Heart right ventricle (tissue), 16 donors: ENCODE data around the gene DLAT. TPM values are rescaled to one million over a fixed set of nuclear protein-coding genes. Genes with fewer than 3 reads are reported as not detected.
"Not testable (repeated sequence)": the region's sequence is repeated elsewhere in the genome, so short reads cannot be mapped to it uniquely, and the experiment has no call there.

Experiments used
- ATAC-seq, 8 donors: fragments of 200-7000 bp; cut with Tn5 transposase; one replicate each; pipeline ENCODE4 v1.9.1; 2020; ENCODE audit warnings: mild to moderate bottlenecking in 8 of 8, moderate library complexity in 8 of 8, moderate number of reproducible peaks in 1 of 8
- DNase-seq, 2 donors: peaks; one replicate each; pipeline ENCODE4 v3.0.0-alpha.2; 2020
- H3K27ac ChIP-seq, 10 donors: fragments of 200-600 bp; sonication (generic) in 2 of 10; one replicate each; pipeline versions ENCODE4 v1.5.0 to v1.8.0; 2020 to 2022; ENCODE audit warnings: mild to moderate bottlenecking in 3 of 10
- H3K27me3 ChIP-seq, 7 donors: fragments of 200-600 bp; one replicate each; pipeline ENCODE4 v1.8.0; 2021 to 2022; ENCODE audit warnings: mild to moderate bottlenecking in 2 of 7
- H3K36me3 ChIP-seq, 9 donors: fragments of 200-600 bp; sonication (generic) in 1 of 9; one replicate each; pipeline versions ENCODE4 v1.5.0 to v1.8.0; 2020 to 2022; ENCODE audit warnings: mild to moderate bottlenecking in 2 of 9
- H3K4me1 ChIP-seq, 9 donors: fragments of 200-600 bp; sonication (generic) in 1 of 9; one replicate each; pipeline versions ENCODE4 v1.5.0 to v1.8.0; 2020 to 2022; ENCODE audit warnings: mild to moderate bottlenecking in 4 of 9
- H3K4me3 ChIP-seq, 10 donors: fragments of 200-600 bp; sonication (generic) in 2 of 10; one replicate each; pipeline versions ENCODE4 v1.5.0 to v1.8.0; 2020 to 2022; ENCODE audit warnings: mild to moderate bottlenecking in 7 of 10, moderate library complexity in 2 of 10
- H3K9me3 ChIP-seq, 11 donors: fragments of 200-600 bp in 10 of 11; sonication (generic) in 2 of 11; one replicate each; pipeline versions ENCODE4 v1.5.0 to v1.8.0; 2013 to 2022; ENCODE audit warnings: mild to moderate bottlenecking in 2 of 11, control low read depth in 1 of 11, moderate library complexity in 1 of 11
- CTCF ChIP-seq, 9 donors: fragments of 200-600 bp; sonication (generic) in 2 of 9; IDR thresholded peaks; one replicate each; pipeline versions ENCODE4 v1.5.0 to v1.8.0; 2021 to 2022; ENCODE audit warnings: antibody characterized with exemption in 9 of 9, mild to moderate bottlenecking in 5 of 9, moderate library complexity in 1 of 9
- WGBS, 2 donors: extraction: QIAGEN DNeasy Blood & Tissue Kit; methylation state at CpG; one replicate each; pipeline ENCODE4 v1.1.7; 2013; ENCODE audit warnings: inconsistent platforms in 1 of 2; 5-methylcytosine and 5-hydroxymethylcytosine counted together
- intact Hi-C, 10 donors: fragments of 100-400 bp; cut with DNase I; formaldehyde crosslinking; loops; one replicate each; pipeline versions ENCODE4 v1.11.1 to v1.14.2; 2022
- polyA plus RNA-seq, 2 donors: library from polyadenylated mRNA; stranded (reverse); fragments of 200-250 nt; gene quantifications; one replicate each; pipeline ENCODE4 v1.2.3, GENCODE V29; 2013
- total RNA-seq, 10 donors: library from RNA; stranded (reverse); fragmentation: NEBNext Ultra II Directional in 3 of 10; extraction: Animal tissue kit (Norgen Biotek cat#: 25700) in 3 of 10; gene quantifications; one replicate each; pipeline versions ENCODE4 v1.2.1 to v1.2.4, GENCODE V29; 2021 to 2023
- donor health status: Arrhythmogenic right ventricular cardiomyopathy.
- donor health status: ischemic (EF 13 %, LVEDD 7.1; RV severe dilation, severe dysfunction).
- donor health status: healthy with polysubstance abuse.
- donor health status: DM: no; HTN: yes; CAD: no.
- donor health status: DM: no; HTN: no; CAD: no.
- donor health status: ischemic (EF 25% LVEDD 6.9; RV normal size, moderate dysfunction).
- donor health status: ischemic (EF 25% LVEDD 5.7; RV mildly dilated, moderate dysfunction).
- donor health status: healthy.
- donor health status: DM: yes; HTN: yes; CAD: no.
- donor health status: Ischemic cardiomyopathy.
- donor health status: ischemic (EF 35%, LVEDD 5.7; RV mildly dilated, moderate dysfunction).
- donor health status: nonischemic (EF 11% LVEDD 7.7; RV severe dilation, severe dysfunction).
- donor health status: DM: yes; HTN: yes; CAD: no.
- donor health status: PGD.
- donor health status: ischemic (EF 29% LVEDD 5.4; RV normal size, mild dysfunction).
- donor health status: nonischemic (EF 23%, LVEDD 6.1; RV moderate dilation, normal function).

Gene DLAT
- total and polyA plus RNA-seq, 12 donors = 27.4 to 191 (median 170) TPM

GRCh38 chr11:111996669-111997068, 28.5 kb upstream of the DLAT start:
- peaks cover 0 to 96% (median 33%) of the 10 kb centered on the region in 9 donors for H3K36me3 ChIP-seq
- H3K4me1 ChIP-seq = peaks cover 3 to 32% (median 13%) of the 10 kb centered on the region in 9 donors
- peak in 8 of 9 donors; percentile 24 to 61 (median 49) for TF ChIP-seq CTCF (IDR thresholded peaks at IDR 0.05)
- intact Hi-C loops = loop anchor here in 3 of 10 donors (2.0 to 5.0 kb wide), 3 partner anchors 64 to 119 kb away; partner anchors contain the start of genes CFAP68 (in 2 of the 3) and FDXACB1 (in 2 of the 3)
- WGBS, 2 donors = 44 to 50% methylated on average over 5 of the region's 5 CpGs
- H3K9me3 ChIP-seq, DNase-seq, H3K4me3 ChIP-seq, H3K27me3 ChIP-seq: not testable (repeated sequence)
- H3K27ac ChIP-seq = peak overlapping the region in 2 of 10 donors; percentile 15 to 23
- ATAC-seq = peak in 6 of 8 donors; percentile 37 to 76 (median 50)

- Histone ChIP-seq H3K4me3 (no peak overlapping the region), H3K27ac (no peak overlapping the region), H3K4me1 (peaks cover 0 to 15% (median 0%) of the 10 kb centered on the region in 9 donors), H3K27me3 (no peaks in the 10 kb centered on the region), H3K9me3 (no peaks in the 10 kb centered on the region), H3K36me3 (peaks cover 0 to 89% (median 26%) of the 10 kb centered on the region in 9 donors)
- DNase-seq (no peak), ATAC-seq (no peak)
- intact Hi-C loops = loop anchor here in 2 of 10 donors (5.0 kb wide), 2 partner anchors 67 to 122 kb away; partner anchors contain the start of genes CFAP68 (in 1 of the 2) and FDXACB1 (in 1 of the 2)
- TF ChIP-seq CTCF (IDR thresholded peaks at IDR 0.05) = no peak
These were observed 26.1 kb upstream of the DLAT start for GRCh38 chr11:111999111-111999510.

- Histone ChIP-seq H3K27ac (no peak overlapping the region), H3K36me3 (peaks cover 0 to 86% (median 15%) of the 10 kb centered on the region in 9 donors), H3K4me1 (peaks cover 0 to 14% (median 0%) of the 10 kb centered on the region in 9 donors), H3K4me3 (no peak overlapping the region), H3K9me3 (no peaks in the 10 kb centered on the region), H3K27me3 (no peaks in the 10 kb centered on the region)
- WGBS, 2 donors = 97 to 98% methylated on average over 1 of the region's 1 CpG
- ATAC-seq (no peak), DNase-seq (no peak)
- TF ChIP-seq CTCF (IDR thresholded peaks at IDR 0.05) = no peak
- intact Hi-C loops = no loop called here
These were observed 24.5 kb upstream of the DLAT start for GRCh38 chr11:112000703-112001102.

- DNase-seq (no peak), ATAC-seq (peak; percentile 44 to 95 (median 85))
- Histone ChIP-seq H3K36me3 (peaks cover 0 to 68% (median 13%) of the 10 kb centered on the region in 9 donors), H3K27ac (peak overlapping the region in 9 of 10 donors; percentile 45 to 77 (median 67)), H3K4me3 (no peak overlapping the region), H3K27me3 (no peaks in the 10 kb centered on the region), H3K9me3 (no peaks in the 10 kb centered on the region), H3K4me1 (peaks cover 0 to 9% (median 0%) of the 10 kb centered on the region in 9 donors)
- 41 to 57% methylated on average over 6 of the region's 6 CpGs for WGBS, 2 donors
- intact Hi-C loops = no loop called here
- no peak for TF ChIP-seq CTCF (IDR thresholded peaks at IDR 0.05)
These were observed 22.6 kb upstream of the DLAT start for GRCh38 chr11:112002491-112003216.
